HepG2 (cell line): ENCODE measurements around the gene EHD1. TPM values are rescaled to one million over a fixed set of nuclear protein-coding genes. Genes with fewer than 3 reads are reported as not detected.

Experiments
- ATAC-seq: fragments of 200-7000 bp; cut with Tn5 transposase; 3 replicates; pipeline ENCODE4 v1.9.1; 2020; ENCODE audit warnings: mild to moderate bottlenecking, moderate library complexity
- BruUV-seq: library from RNA; stranded (reverse); fragments of 400-500 nt; replicated peaks from 2 replicates; lab custom pipeline; 2021; lab: Mats Ljungman, UMichigan
- CTCF ChIA-PET: fragments of 300-600 bp; formaldehyde crosslinking; extraction: SDS; loops from one replicate; lab custom pipeline; 2021; ENCODE audit warnings: low total read pairs, inconsistent platforms, low intra/inter-chr PET ratio; lab: Yijun Ruan, JAX
- POLR2A ChIA-PET: fragments of 350-600 bp; sonication (Branson Sonifier 250); formaldehyde crosslinking; loops from one replicate; lab custom pipeline; 2020; ENCODE audit warnings: antibody characterized with exemption, inconsistent platforms; lab: Yijun Ruan, JAX
- DNase-seq: peaks from one replicate; pipeline ENCODE4 v3.0.0-alpha.2; 2015; ENCODE audit warnings: low spot score
- FAIRE-seq: peaks from 3 replicates; lab custom pipeline; 2011; peaks lifted over from hg19 to GRCh38; lab: Jason Lieb, UNC
- H2AFZ ChIP-seq: one replicate; pipeline ENCODE4 v1.6.1; 2011; ENCODE audit warnings: low read length, inconsistent platforms
- H3K27ac ChIP-seq: fragments of 300-600 bp; 3 replicates; pipeline ENCODE4 v1.8.0; 2011; ENCODE audit warnings: mixed run types, mild to moderate bottlenecking, mixed read lengths, low read length, inconsistent platforms; ENCODE audit not compliant: insufficient read depth; ENCODE audit errors: extremely low read length
- H3K27me3 ChIP-seq, 2 experiments: fragments of 200-600 bp in 1 of 2; 2 replicates in 1 of 2; 3 replicates in 1 of 2; pipeline versions ENCODE4 v1.6.0 to v1.8.0; 2011; ENCODE audit warnings: low read length in 2 of 2, mild to moderate bottlenecking in 2 of 2, moderate library complexity in 2 of 2, inconsistent platforms in 1 of 2; ENCODE audit not compliant: insufficient read depth in 2 of 2, control insufficient read depth in 1 of 2
- H3K36me3 ChIP-seq, 2 experiments: fragments of 200-600 bp in 1 of 2; replicated peaks in 1 of 2; 2 replicates in 1 of 2; 3 replicates in 1 of 2; pipeline versions ENCODE4 v1.5.1 to v1.8.0; 2011; ENCODE audit warnings: low read length in 2 of 2, inconsistent platforms in 1 of 2; ENCODE audit not compliant: insufficient read depth in 2 of 2, control insufficient read depth in 1 of 2
- H3K4me1 ChIP-seq: 2 replicates; pipeline ENCODE4 v1.5.1; 2012; ENCODE audit warnings: low read length, inconsistent platforms; ENCODE audit not compliant: insufficient read depth
- H3K4me2 ChIP-seq: 2 replicates; pipeline ENCODE4 v1.6.0; 2011; ENCODE audit warnings: low read depth, low read length, inconsistent platforms
- H3K4me3 ChIP-seq, 3 experiments: fragments of 200-600 bp in 1 of 3; sonication (generic), shearing (Covaris generic) in 1 of 3; replicated peaks in 1 of 3; 2 replicates each; pipeline ENCODE4 v1.5.1; 2011 to 2016; ENCODE audit warnings: low read length in 3 of 3, inconsistent platforms in 2 of 3, low read depth in 2 of 3, mild to moderate bottlenecking in 2 of 3, control low read depth in 1 of 3, mixed read lengths in 1 of 3; ENCODE audit not compliant: insufficient read depth in 1 of 3
- H3K79me2 ChIP-seq: one replicate; pipeline ENCODE4 v1.6.1; 2011; ENCODE audit warnings: low read length, inconsistent platforms; ENCODE audit not compliant: insufficient read depth
- H3K9ac ChIP-seq: 2 replicates; pipeline ENCODE4 v1.6.0; 2011; ENCODE audit warnings: mild to moderate bottlenecking, low read depth, low read length, inconsistent platforms; ENCODE audit not compliant: insufficient read depth
- H3K9me3 ChIP-seq: 2 replicates; pipeline ENCODE4 v1.5.1; 2012; ENCODE audit warnings: mild to moderate bottlenecking, low read length
- H4K20me1 ChIP-seq: 2 replicates; pipeline ENCODE4 v1.6.0; 2011; ENCODE audit warnings: inconsistent platforms, mild to moderate bottlenecking, low read length, moderate library complexity; ENCODE audit not compliant: insufficient read depth
- GLI4 ChIP-seq: sonication (generic); formaldehyde crosslinking; IDR thresholded peaks from 2 replicates; pipeline ENCODE4 v1.5.1; 2020; ENCODE audit warnings: missing genetic modification reagents, mild to moderate bottlenecking, moderate library complexity, borderline replicate concordance
- RBFOX2 ChIP-seq: fragments of 200-400 bp; formaldehyde crosslinking; IDR thresholded peaks from 2 replicates; pipeline ENCODE4 v1.6.1; 2017; ENCODE audit warnings: low read depth, mild to moderate bottlenecking, low read length
- SIX1 ChIP-seq: sonication (generic); formaldehyde crosslinking; IDR thresholded peaks from 2 replicates; pipeline ENCODE4 v1.4.0; 2020; ENCODE audit warnings: missing genetic modification reagents, borderline replicate concordance
- WGBS: methylation state at CpG from one replicate; pipeline ENCODE4 v1.1.6; 2017; ENCODE audit warnings: low lambda C conversion rate; 5-methylcytosine and 5-hydroxymethylcytosine counted together
- in situ Hi-C: cut with HindIII; loops from 2 replicates; pipeline ENCODE4 v1.10.0; 2017; ENCODE audit warnings: low pct_unique_long_range_greater_than_20kb; ENCODE audit not compliant: extremely low pct_ligation_motif_present
- intact Hi-C: fragments of 100-400 bp; cut with micrococcal nuclease; formaldehyde crosslinking; loops from one replicate; pipeline ENCODE4 v1.10.0; 2022; ENCODE audit not compliant: unreplicated experiment
- polyA plus RNA-seq, 8 experiments: library from polyadenylated mRNA; depleted of rRNA in 3 of 8; stranded (reverse) in 7 of 8; unstranded in 1 of 8; fragments of >200 nt; fragmentation: Illumina TruSeq in 4 of 8; extraction: Trizol in 4 of 8; gene quantifications; 2 replicates each; pipeline versions ENCODE4 v1.2.1 to v1.2.3, GENCODE V29; 2011 to 2016; ENCODE audit warnings: low read depth in 4 of 8, missing spikeins in 1 of 8, mixed read lengths in 1 of 8; ENCODE audit not compliant: insufficient read depth in 1 of 8
- total RNA-seq, 5 experiments: library from RNA; depleted of rRNA; stranded (reverse); fragments of >200 nt; fragmentation: Illumina TruSeq; extraction: Trizol; gene quantifications; 2 replicates each; pipeline ENCODE4 v1.2.3, GENCODE V29; 2016; ENCODE audit warnings: low read depth in 1 of 5
- TF ChIP-seq, protein P1 (sequence below): sonication (generic); formaldehyde crosslinking; IDR thresholded peaks from 2 replicates; pipeline ENCODE4 v1.5.1; 2020; ENCODE audit warnings: mild to moderate bottlenecking, missing genetic modification reagents, moderate library complexity
- TF ChIP-seq, protein P2 (sequence below): sonication (generic); formaldehyde crosslinking; IDR thresholded peaks from 2 replicates; pipeline ENCODE4 v1.9.0; 2021; ENCODE audit warnings: missing genetic modification reagents, borderline replicate concordance
- TF ChIP-seq, protein P3 (sequence below): fragments of 450-650 bp; IDR thresholded peaks from 2 replicates; pipeline ENCODE4 v1.6.1; 2016

The EHD1 gene
- total and polyA plus RNA-seq, 2 of the 13 experiments (the other 11 are each of a cell fraction or from before 2014, with no cell fraction given), result 23.6 to 26.6 TPM

DNA sequence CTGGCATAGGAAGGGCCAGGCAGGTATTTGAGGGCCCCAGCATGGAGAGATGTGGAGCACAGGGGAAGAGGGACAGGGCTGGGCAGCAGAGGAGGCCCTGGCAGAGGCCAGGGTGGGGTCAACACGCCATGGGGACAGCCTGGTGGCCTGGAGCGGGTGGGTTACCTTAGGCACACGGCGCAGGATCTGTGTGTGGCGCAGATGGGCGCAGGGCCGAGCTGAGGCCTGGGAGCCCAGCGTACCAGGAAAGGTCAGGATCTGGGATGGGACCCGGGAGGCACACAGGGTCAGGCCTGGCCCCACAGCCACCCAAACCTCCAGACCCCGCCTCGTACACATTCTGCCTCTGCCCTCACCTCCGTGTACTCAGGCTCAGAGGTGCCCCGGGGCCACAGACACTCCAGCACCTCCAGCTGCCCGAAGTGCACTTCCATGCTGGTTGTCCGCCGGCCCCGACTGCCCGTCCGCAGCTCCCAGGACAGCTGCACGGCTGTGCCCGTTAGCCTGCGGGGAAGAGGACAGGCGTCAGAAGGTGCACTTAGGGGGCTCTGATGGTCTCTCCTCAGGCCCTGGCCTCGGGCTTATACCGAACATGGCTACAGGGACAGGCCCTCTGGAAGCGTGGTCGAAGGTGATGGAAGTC, 32.2 kb upstream of the EHD1 start (continued):
- TF ChIP-seq, protein P1, sequence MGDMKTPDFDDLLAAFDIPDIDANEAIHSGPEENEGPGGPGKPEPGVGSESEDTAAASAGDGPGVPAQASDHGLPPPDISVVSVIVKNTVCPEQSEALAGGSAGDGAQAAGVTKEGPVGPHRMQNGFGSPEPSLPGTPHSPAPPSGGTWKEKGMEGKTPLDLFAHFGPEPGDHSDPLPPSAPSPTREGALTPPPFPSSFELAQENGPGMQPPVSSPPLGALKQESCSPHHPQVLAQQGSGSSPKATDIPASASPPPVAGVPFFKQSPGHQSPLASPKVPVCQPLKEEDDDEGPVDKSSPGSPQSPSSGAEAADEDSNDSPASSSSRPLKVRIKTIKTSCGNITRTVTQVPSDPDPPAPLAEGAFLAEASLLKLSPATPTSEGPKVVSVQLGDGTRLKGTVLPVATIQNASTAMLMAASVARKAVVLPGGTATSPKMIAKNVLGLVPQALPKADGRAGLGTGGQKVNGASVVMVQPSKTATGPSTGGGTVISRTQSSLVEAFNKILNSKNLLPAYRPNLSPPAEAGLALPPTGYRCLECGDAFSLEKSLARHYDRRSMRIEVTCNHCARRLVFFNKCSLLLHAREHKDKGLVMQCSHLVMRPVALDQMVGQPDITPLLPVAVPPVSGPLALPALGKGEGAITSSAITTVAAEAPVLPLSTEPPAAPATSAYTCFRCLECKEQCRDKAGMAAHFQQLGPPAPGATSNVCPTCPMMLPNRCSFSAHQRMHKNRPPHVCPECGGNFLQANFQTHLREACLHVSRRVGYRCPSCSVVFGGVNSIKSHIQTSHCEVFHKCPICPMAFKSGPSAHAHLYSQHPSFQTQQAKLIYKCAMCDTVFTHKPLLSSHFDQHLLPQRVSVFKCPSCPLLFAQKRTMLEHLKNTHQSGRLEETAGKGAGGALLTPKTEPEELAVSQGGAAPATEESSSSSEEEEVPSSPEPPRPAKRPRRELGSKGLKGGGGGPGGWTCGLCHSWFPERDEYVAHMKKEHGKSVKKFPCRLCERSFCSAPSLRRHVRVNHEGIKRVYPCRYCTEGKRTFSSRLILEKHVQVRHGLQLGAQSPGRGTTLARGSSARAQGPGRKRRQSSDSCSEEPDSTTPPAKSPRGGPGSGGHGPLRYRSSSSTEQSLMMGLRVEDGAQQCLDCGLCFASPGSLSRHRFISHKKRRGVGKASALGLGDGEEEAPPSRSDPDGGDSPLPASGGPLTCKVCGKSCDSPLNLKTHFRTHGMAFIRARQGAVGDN (CRISPR knock-in tag), result 0 out of 2 replicates have a peak, but pooled peaks have one; percentile 7
- TF ChIP-seq GLI4, result no peak
- TF ChIP-seq SIX1, result no peak
- TF ChIP-seq, protein P2, sequence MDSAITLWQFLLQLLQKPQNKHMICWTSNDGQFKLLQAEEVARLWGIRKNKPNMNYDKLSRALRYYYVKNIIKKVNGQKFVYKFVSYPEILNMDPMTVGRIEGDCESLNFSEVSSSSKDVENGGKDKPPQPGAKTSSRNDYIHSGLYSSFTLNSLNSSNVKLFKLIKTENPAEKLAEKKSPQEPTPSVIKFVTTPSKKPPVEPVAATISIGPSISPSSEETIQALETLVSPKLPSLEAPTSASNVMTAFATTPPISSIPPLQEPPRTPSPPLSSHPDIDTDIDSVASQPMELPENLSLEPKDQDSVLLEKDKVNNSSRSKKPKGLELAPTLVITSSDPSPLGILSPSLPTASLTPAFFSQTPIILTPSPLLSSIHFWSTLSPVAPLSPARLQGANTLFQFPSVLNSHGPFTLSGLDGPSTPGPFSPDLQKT (CRISPR knock-in tag), result no peak

DNA sequence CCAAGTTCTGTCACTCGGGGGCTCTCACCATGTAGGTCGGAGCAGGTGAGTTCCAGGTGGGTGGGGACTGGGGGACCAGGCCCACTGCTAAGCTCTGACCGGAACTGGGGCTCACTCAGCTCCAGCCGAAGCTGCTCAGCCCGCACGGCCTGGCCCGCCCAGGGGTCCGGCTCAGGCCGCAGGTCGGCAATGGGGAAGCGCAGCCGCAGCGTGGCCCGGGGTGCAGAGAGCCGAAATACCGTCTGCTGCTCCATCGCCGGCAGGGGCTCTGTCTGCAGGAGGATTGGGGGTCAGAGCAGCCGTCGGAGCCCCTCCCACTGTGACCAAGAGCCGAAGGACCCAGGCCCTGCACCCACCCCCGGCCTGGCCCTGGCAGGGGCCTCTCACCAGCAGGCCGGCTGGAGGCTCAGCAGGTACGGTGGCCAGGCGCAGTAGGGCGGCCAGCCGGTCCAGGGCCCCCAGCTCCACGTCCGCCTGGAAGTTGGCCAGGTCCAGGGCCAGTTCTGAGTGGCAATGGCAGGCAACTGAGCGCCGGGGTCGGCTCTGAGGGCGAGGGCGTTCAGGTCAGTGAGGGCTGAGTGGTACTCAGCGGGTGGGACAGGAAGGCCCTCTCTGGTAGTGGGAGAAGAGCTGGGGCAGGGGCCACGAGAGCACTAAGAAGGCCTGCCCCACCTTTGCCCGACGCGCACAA, 31.4 kb upstream of the EHD1 start:
- DNase-seq, result no peak
- ChIA-PET POLR2A (no interaction called here), CTCF (no interaction called here)
- in situ Hi-C loops (no loop called here), intact Hi-C loops (no loop called here)
- TF ChIP-seq, protein P3, sequence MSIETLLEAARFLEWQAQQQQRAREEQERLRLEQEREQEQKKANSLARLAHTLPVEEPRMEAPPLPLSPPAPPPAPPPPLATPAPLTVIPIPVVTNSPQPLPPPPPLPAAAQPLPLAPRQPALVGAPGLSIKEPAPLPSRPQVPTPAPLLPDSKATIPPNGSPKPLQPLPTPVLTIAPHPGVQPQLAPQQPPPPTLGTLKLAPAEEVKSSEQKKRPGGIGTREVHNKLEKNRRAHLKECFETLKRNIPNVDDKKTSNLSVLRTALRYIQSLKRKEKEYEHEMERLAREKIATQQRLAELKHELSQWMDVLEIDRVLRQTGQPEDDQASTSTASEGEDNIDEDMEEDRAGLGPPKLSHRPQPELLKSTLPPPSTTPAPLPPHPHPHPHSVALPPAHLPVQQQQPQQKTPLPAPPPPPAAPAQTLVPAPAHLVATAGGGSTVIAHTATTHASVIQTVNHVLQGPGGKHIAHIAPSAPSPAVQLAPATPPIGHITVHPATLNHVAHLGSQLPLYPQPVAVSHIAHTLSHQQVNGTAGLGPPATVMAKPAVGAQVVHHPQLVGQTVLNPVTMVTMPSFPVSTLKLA, result no peak
- TF ChIP-seq RBFOX2, result peak; percentile 22; the same call in 1 of the 2 replicates
- H3K27me3 ChIP-seq, result no peaks in the 10 kb centered on the region
- no peak overlapping the region for H3K4me3 ChIP-seq
- FAIRE-seq, result no peak
- no TSS peak for BruUV-seq
- ATAC-seq, result no peak
- H3K4me2 ChIP-seq, result no peak overlapping the region
- no peaks in the 10 kb centered on the region for H3K9me3 ChIP-seq
- H4K20me1 ChIP-seq, result no peaks in the 10 kb centered on the region
- peaks cover 48 to 72% of the 10 kb centered on the region in 2 experiments; a peak in 4 of 5 replicates for H3K36me3 ChIP-seq
- 95% methylated on average over 13 of the region's 39 CpGs for WGBS
- no peaks in the 10 kb centered on the region for H3K4me1 ChIP-seq
- no peaks in the 10 kb centered on the region for H3K79me2 ChIP-seq
- no peak overlapping the region for H3K9ac ChIP-seq
- no peak overlapping the region for H3K27ac ChIP-seq
- no peak overlapping the region for H2AFZ ChIP-seq
